SH-SY5Y (cell line): ENCODE measurements around the gene RASGEF1B.

ENCODE experiments used
- GATA2 ChIP-seq: IDR thresholded peaks from 2 replicates; pipeline ENCODE4 v1.6.1; 2011; ENCODE audit warnings: mild to moderate bottlenecking, low read depth, low read length
- GATA3 ChIP-seq: IDR thresholded peaks from 2 replicates; pipeline ENCODE4 v1.6.1; 2011; ENCODE audit warnings: low read depth, mild to moderate bottlenecking, low read length, moderate library complexity

GRCh38 chr4:81502564-81502963, 30.9 kb upstream of the RASGEF1B start:
- TF ChIP-seq GATA3: no peak
- TF ChIP-seq GATA2: no peak
